ENCODE measurements around the gene PIM2.

DNA sequence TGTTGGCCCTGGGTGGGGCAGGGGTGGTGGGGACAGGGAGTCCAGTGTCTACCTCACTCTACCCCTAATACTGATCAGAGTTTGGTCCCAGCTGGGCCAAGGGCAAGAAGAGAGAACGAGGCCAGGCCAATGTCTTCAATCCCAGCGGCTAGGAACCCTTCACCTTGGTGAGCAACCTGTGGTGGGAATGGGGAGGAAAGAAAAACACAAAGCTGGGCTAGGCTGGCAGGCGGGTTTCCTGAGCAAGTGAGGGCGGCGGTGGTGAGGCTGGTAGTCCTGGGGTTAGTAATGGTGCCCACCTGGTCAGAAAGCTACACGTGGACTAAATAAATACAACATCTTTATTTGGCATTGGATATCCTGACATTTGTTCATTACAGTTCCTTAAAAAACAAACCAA lies 15.5 kb downstream of the PIM2 start:
- TF ChIP-seq, protein P1, sequence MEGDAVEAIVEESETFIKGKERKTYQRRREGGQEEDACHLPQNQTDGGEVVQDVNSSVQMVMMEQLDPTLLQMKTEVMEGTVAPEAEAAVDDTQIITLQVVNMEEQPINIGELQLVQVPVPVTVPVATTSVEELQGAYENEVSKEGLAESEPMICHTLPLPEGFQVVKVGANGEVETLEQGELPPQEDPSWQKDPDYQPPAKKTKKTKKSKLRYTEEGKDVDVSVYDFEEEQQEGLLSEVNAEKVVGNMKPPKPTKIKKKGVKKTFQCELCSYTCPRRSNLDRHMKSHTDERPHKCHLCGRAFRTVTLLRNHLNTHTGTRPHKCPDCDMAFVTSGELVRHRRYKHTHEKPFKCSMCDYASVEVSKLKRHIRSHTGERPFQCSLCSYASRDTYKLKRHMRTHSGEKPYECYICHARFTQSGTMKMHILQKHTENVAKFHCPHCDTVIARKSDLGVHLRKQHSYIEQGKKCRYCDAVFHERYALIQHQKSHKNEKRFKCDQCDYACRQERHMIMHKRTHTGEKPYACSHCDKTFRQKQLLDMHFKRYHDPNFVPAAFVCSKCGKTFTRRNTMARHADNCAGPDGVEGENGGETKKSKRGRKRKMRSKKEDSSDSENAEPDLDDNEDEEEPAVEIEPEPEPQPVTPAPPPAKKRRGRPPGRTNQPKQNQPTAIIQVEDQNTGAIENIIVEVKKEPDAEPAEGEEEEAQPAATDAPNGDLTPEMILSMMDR (conservative IDR thresholded peaks at IDR 0.05; ENCODE audit: low read length) = no peak
- no peak for TF ChIP-seq EZH2phosphoT487 (IDR thresholded peaks at IDR 0.05; ENCODE audit: borderline replicate concordance)
